ELF-1 (cell line): Measurements from ENCODE around the gene NOSIP.

Experiments used
- DNase-seq: peaks from one replicate; pipeline ENCODE4 v3.0.0-alpha.2; 2016; ENCODE audit warnings: low read depth, low spot score

Gene NOSIP

GRCh38 chr19:49573009-49573408, 7.3 kb downstream of the NOSIP start:
- no peak for DNase-seq

- peak; percentile 72 for DNase-seq
Observed at GRCh38 chr19:49570997-49571676, 9.2 kb downstream of the NOSIP start.

- DNase-seq = peak; percentile 84
Observed at GRCh38 chr19:49570138-49570856, 10.1 kb downstream of the NOSIP start.

- DNase-seq = no peak
Observed at GRCh38 chr19:49567861-49568441, 12.4 kb downstream of the NOSIP start.

- DNase-seq = no peak
Observed at GRCh38 chr19:49566302-49566701, 14.1 kb downstream of the NOSIP start.

- no peak for DNase-seq
Observed at GRCh38 chr19:49565261-49565660, 15.1 kb downstream of the NOSIP start.

GRCh38 chr19:49564616-49565045, 15.7 kb downstream of the NOSIP start:
- no peak for DNase-seq

- DNase-seq = no peak
Observed at GRCh38 chr19:49560358-49560900, 19.9 kb downstream of the NOSIP start.

GRCh38 chr19:49559928-49560327, 20.4 kb downstream of the NOSIP start:
- peak; percentile 40 for DNase-seq

GRCh38 chr19:49559443-49559842, 20.9 kb downstream of the NOSIP start:
- DNase-seq = no peak

GRCh38 chr19:49558591-49558990, 21.8 kb downstream of the NOSIP start:
- DNase-seq = no peak

GRCh38 chr19:49557641-49558325, 22.6 kb downstream of the NOSIP start:
- DNase-seq = peak; percentile 52

- DNase-seq = peak; percentile 71
Observed at GRCh38 chr19:49556412-49557398, 23.7 kb downstream of the NOSIP start.

- peak; percentile 62 for DNase-seq
Observed at GRCh38 chr19:49555600-49556411, 24.6 kb downstream of the NOSIP start.

- DNase-seq = no peak
Observed at GRCh38 chr19:49554701-49555181, 25.6 kb downstream of the NOSIP start.

GRCh38 chr19:49553451-49554271, 26.7 kb downstream of the NOSIP start:
- no peak for DNase-seq

- DNase-seq = no peak
Observed at GRCh38 chr19:49552749-49553148, 27.6 kb downstream of the NOSIP start.

GRCh38 chr19:49551531-49551930, 28.8 kb downstream of the NOSIP start:
- DNase-seq = no peak

GRCh38 chr19:49549045-49549444, 31.3 kb downstream of the NOSIP start:
- no peak for DNase-seq
